ENCODE measurements around the gene PPIL4.
"Not testable (repeated sequence)": the region's sequence is repeated elsewhere in the genome, so short reads cannot be mapped to it uniquely, and the experiment has no call there.

The PPIL4 gene

GRCh38 chr6:149529650-149530049 is 16.2 kb downstream of the PPIL4 start:
- DNase-seq, result no peak

DNA sequence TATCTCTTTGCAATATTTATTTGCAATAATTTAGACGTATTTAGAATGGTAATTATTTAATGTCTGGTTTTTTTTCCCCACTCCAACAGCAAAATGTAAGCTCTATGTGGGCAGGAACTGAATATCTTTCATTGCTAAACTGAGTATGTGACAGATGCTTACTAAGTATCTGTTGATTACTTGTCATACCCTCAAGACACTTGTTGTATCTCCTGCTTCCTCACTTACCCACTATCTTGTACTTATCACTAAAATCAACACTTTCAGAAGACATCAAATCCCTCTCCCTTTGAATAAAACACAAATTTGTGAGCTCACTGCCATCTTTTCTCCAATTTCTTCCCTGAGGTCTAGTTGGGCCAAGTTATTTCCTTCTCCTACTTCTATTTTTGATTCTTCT is 30.3 kb downstream of the PPIL4 start:
- no peak for DNase-seq

- no peak for DNase-seq
Observed at GRCh38 chr6:149513915-149514314, 31.9 kb downstream of the PPIL4 start.

- no peak for DNase-seq
Observed at GRCh38 chr6:149510793-149511512, 34.9 kb downstream of the PPIL4 start.

GRCh38 chr6:149508485-149508884 is 37.4 kb downstream of the PPIL4 start:
- DNase-seq, result no peak

DNA sequence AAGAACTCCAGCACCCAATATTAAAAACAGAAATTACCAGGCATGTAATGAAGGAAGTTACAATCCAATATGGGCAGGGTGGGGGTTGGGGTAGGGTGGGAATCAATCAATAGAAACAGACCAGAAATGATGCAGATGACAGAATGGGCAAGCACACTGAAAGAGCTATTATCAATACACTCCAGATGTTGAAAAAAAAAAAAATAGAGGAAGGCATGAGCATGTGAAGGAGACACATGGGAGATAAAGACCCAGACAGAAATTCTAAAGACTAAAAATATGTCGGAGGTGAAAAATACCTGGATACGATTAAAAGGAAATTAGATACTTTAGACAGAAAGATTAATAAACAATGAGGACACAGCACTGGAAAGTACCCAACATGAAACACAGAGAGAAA is 42.0 kb downstream of the PPIL4 start:
- no peak for DNase-seq

- DNase-seq, result no peak
Observed at GRCh38 chr6:149503276-149503675, 42.6 kb downstream of the PPIL4 start.

DNA sequence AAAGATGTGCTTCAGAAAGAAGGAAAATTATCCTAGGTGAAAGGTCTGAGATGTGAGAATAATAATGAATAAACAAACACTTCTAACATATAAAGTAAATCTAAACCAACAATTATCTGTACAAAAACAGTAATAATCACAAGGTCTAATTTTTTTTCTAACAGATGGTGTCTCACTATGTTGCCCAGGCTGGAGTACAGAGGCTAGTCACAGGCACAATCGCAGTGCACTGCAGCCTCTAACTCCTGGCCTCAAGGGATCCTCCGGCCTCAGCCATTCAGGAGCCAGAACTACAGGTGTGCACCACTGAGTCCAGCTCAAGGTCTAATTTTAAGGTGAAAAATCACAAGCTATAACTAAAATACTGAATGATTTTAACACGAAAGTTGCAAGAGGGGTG is 44.1 kb downstream of the PPIL4 start:
- no peak for DNase-seq

GRCh38 chr6:149501201-149501600 is 44.6 kb downstream of the PPIL4 start:
- no peak for DNase-seq

DNA sequence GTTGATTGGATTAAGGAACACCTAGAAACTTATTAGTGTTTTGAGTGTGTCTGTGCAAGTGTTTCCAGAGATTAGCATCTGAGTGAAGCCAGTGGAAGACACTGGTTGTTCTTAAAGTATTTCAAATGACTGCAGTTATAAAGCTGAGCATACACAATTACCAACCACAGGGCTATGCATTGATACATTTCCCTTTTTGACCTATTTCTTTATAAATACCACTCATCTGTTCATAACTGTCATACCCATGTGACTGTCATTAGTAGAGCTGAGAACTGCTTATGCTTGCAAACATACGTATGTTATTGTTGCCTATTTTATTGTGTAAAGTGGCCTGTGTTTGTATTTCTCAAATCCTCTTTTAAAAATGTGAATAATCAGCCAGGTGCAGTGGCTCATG is 45.7 kb downstream of the PPIL4 start:
- DNase-seq, result no peak

DNA sequence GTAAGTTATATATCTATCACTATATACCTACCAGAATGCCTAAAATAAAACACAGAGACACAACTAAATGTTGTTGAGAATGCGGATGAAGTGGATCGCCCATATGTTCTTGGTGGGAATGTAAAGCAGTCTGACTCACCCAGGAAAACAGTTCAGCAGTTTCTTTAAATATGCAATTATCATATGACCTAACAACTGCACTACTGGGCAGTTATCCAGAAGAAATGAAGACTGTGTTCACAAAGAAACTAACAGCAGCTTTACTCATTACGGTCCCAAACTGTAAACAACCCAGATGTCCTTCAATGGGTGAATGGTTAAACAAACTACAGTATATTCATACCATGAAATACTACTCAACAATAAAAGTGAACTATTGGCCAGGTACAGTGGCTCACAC is 46.8 kb downstream of the PPIL4 start:
- DNase-seq, result no peak

DNA sequence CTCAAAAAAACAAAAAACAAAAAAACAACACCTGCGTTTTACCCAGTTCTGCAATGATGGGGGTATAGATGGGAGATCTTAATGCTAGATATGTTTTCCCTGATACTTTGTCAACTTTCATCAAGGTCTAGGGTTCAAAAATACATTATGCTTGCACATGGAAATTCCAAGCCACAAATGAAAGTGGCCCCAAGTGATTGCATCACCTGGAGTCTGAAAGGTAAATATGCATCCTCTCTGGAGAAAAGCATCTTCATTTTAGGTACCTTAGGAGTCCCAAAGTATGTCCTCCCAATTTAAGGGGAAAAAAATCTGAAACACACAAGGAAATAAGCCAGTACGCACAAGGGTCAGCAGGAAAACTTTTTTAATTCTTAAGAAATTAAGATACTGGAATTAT is 48.5 kb downstream of the PPIL4 start:
- DNase-seq, result no peak

DNA sequence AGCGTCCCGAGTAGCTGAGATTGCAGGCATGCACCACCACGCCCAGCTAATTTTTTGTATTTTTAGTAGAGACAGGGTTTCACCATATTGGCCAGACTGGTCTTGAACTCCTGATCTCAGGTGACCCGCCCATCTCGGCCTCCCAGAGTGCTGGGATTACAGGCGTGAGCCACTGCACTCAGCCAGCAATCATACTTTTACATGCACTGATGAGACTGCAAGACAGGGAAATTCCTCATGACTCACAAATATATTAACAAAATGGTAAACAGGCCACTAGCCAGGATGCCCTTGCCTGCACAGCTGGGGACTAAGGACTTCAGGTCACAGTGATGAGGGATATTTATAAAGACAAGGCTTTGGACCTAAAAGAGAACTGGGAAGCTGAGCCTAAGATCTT is 49.2 kb downstream of the PPIL4 start:
- not testable (repeated sequence) for DNase-seq

GRCh38 chr6:149495349-149496016 is 50.4 kb downstream of the PPIL4 start:
- DNase-seq, result not testable (repeated sequence)

GRCh38 chr6:149494810-149495209 is 51.0 kb downstream of the PPIL4 start:
- DNase-seq, result not testable (repeated sequence)

GRCh38 chr6:149493761-149494320 is 52.0 kb downstream of the PPIL4 start:
- DNase-seq, result no peak

DNA sequence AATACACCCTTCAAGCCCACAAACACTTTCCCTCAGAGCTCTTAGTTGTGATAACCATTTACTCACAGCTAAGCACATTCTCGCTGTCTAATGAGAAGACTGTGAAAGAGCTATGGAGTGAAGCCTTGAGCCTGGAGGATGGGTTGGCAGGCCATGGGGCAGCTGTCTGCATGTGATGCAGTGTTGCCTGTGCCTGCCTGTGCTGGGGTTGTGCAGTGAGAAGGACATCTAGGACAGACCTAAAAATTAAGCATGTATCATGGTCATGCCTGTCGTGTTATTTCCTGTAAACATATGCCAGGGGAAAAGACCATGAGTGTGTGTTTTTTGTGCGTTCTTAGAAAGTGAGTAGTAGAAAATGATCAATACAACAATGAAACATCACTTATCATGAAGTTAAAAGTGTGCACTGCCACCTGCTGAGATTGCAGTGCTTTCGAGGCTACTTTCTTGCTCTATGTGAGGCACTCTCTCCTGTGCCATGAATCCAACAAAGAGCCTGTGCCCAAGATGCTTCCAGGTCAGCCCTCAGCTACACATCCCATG is 53.0 kb downstream of the PPIL4 start:
- no peak for DNase-seq

DNA sequence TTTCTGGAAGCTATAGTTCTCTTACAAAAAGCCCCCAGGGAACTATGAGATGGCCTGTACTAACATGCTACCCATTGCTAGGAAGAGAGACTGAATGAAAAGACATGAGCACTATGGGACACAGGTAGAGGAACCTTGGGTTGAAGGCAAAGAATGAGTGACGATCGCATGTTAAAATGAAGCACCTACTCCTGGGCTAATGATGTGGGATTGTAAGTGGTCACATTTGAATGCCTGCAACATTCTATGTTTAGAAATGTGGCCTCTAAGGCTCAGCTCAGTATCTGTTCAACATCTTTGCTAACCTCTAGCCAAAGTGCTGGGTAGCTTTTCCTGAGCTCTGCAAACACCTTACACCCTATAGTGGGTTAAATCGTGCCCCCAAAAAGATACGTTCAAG is 55.9 kb downstream of the PPIL4 start:
- no peak for DNase-seq

DNA sequence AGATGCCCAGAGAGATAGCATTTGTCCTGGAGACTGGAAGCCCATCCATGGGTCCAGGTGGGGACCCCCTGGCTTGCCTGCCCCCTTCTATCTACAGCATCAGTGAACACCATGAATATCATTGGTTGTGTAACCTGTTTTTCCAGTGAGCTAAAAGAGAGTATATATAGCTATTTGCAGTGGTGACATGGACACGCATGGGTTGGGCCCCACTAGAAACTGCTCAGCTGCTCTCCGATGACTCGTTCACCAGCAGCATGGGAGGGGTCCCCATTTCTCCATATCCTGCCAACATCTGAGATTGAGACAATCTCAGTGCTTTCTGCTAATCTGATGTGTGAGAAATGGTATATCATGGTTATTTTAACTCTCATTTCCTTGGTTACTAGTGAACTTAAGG is 57.0 kb downstream of the PPIL4 start:
- no peak for DNase-seq

DNA sequence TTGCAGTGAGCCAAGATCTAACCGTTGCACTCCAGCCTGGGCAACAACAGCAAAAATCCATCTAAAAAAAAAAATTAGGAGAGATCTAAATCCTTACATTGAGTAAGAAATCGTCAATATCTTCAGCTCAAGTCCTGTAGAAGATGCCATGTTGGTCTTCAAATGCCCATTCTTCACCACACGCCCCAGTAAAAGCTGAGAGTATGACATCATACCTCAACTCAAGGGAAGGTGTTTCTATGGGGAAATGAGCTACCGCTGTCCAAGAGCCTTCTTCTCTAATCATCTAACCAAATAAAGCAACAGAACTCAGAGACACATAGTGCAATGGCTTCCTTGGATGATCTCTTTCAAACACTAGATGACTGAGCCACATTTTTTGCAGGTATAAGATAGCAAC is 58.5 kb downstream of the PPIL4 start:
- DNase-seq, result no peak

GRCh38 chr6:149484733-149485700 is 60.8 kb downstream of the PPIL4 start, which contains the start of gene ZC3H12D:
ZC3H12D (minus strand) TSS chr6:149485014; CDS start chr6:149474543, 10,471 bp downstream.
- no peak for DNase-seq

- DNase-seq, result no peak
Observed at GRCh38 chr6:149483849-149484655, 61.8 kb downstream of the PPIL4 start.

All from 8988T (cell line).